PFSK-1 (cell line): ENCODE results near the gene NDUFAF5.

Source experiments
- SIN3A ChIP-seq: IDR thresholded peaks from 2 replicates; pipeline ENCODE4 v1.6.1; 2012; ENCODE audit warnings: mild to moderate bottlenecking, low read length, moderate library complexity, borderline replicate concordance; ENCODE audit not compliant: insufficient read depth
- TAF1 ChIP-seq: IDR thresholded peaks from 2 replicates; pipeline ENCODE4 v1.6.1; 2012; ENCODE audit warnings: low read length, control low read depth, borderline replicate concordance; ENCODE audit not compliant: insufficient read depth

DNA sequence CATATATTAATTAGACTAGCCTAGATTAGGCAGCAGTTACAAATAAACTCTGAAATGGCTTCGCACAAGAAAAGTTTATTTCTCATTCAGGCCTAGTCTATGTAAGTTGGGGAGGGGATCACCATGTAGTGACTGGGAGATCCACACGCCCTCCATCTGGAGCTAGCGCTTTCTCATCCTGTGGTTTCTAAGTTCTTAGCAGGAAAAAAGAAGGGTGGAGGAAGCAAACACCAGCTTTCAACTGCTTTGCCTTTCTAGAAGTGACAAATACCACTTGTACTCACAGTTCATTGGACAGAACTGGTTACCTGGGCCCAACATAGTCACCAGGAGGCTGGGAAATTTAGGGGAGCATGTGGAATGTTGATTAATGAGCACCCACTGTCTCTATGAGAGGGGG is 46.6 kb downstream of the NDUFAF5 start:
- no peak for TF ChIP-seq SIN3A
- no peak for TF ChIP-seq TAF1
